K562 (cell line): ENCODE measurements around the gene PAN3.

Experiments used
- GABPA ChIP-seq: fragments of 200-800 bp; sonication (Bioruptor generic); conservative IDR thresholded peaks from 2 replicates; pipeline ENCODE4 v1.6.1; 2016; ENCODE audit warnings: low read depth, missing genetic modification characterization, missing compliant biosample characterization
- RUNX1 ChIP-seq: sonication (generic); IDR thresholded peaks from 2 replicates; pipeline ENCODE4 v1.6.1; 2016; ENCODE audit warnings: antibody characterized with exemption, low read depth
- SP1 ChIP-seq: sonication (generic); formaldehyde crosslinking; IDR thresholded peaks from 2 replicates; pipeline ENCODE4 v1.8.1; 2022; ENCODE audit warnings: mild to moderate bottlenecking, missing genetic modification reagents

GRCh38 chr13:28250542-28250941 is 112.2 kb downstream of the PAN3 start:
- TF ChIP-seq GABPA (no peak), RUNX1 (no peak), SP1 (no peak)
